Limb (tissue), 2 donors: ENCODE measurements around the gene COA3.

ENCODE experiments used
- DNase-seq, 2 donors: peaks; one replicate each; pipeline ENCODE4 v3.0.0-alpha.2; 2016; ENCODE audit errors: extremely low spot score in 2 of 2

Gene COA3

DNA sequence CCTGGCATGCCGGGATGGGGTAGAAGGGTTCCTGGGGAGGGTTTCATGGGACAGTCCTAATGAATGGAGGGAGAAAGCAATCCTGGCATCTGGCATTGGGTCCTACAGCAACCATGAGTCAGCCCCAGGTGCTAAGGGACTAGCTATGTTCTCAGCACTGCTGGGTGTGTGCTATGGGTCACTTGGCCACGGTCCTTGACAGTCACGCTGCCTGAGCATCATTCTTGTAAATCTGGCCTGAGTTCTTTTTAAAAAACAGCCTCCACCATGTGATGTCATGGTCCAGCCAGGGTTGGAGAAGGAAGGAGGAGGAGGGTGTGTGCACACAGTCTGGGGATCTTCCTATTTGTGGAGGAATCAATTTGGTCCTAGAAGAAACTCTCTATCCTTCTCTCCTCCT is 43.7 kb downstream of the COA3 start:
- DNase-seq: no peak

DNA sequence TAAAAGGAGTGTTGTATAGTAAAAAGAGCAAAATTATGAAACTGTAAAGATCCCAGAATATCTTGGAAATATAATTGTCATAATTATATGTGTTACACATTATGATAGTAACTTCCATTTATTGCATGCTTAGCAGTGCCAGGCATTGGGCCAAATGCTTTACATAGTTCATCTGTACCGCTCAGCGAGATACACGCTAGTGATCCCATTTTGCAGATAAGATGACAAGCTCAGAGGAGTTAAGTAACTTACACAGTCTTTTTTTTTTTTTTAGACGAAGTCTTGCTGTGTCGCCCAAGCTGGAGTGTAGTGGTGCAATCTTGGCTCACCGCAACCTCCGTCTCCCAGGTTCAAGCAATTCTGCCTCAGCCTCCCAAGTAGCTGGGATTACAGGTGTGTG is 46.9 kb downstream of the COA3 start:
- DNase-seq: no peak

DNA sequence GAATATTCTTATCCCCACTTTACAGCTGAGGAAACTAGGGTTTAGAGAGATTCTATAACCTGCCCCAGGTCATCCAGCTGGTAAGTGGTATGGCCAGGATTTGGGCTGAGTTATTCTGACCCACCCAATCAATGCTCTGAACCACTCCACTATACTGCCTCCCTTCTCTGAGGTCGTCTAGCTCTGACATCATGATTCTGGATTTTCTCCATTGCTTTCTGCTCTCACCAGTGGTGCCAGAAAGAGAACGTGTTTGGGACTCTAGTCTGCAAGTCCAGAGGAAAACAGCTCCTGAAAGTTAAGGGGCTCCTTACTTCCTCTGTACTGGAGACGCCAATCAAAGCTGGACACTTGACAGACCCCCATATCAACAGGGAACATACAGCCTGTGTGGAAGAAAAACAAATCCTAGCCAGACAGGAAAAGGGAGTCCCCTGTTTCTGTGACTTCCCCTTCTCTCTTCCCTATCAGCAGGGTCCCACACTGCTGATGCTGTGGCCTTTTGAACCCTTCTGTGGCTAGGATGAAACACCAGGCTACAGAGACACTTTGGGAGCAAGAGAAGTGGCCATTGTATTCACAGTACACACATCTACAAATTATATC is 47.7 kb downstream of the COA3 start:
- no peak for DNase-seq

DNA sequence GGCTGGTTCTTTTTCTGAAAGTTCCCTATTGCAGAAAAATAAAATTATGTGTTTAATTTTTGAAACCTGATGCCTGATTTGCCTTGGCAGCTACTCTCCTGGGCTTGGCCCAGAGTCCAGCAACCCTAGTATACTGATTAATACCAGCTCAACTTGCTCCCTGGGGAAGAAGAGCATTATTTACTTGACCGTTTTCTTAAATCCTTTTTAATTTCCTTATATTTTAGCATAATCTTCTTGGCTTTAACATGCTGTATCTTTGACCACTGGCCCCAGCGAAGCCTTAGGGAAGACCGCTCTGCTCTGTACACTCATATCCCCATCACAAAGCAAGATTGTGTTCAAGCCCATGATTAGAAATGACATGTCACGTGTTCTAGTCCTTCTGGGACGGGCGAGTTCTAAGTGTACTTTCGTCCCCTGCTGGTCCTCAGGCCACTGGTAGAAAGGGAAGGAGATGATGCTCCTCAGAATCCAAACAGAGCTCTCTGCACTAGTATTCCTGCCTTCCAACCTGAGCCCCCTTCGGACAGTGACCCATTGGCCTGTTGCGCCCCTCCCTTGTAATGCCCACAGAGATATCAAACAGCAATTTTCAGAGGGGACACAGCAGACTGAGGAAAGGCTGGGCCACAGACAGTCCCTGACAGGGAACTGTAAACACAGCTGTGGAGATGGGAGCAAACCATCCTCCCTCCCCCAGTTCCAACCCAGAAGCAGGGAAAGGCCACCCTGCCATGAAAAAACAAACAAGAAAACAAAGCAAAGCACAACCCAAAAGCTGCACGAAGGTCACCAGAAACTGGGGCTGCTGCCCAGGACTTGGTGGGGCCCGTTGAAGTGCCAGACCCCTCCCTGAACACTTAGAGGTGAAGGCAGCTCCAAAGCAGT is 49.4 kb downstream of the COA3 start:
- no peak for DNase-seq

DNA sequence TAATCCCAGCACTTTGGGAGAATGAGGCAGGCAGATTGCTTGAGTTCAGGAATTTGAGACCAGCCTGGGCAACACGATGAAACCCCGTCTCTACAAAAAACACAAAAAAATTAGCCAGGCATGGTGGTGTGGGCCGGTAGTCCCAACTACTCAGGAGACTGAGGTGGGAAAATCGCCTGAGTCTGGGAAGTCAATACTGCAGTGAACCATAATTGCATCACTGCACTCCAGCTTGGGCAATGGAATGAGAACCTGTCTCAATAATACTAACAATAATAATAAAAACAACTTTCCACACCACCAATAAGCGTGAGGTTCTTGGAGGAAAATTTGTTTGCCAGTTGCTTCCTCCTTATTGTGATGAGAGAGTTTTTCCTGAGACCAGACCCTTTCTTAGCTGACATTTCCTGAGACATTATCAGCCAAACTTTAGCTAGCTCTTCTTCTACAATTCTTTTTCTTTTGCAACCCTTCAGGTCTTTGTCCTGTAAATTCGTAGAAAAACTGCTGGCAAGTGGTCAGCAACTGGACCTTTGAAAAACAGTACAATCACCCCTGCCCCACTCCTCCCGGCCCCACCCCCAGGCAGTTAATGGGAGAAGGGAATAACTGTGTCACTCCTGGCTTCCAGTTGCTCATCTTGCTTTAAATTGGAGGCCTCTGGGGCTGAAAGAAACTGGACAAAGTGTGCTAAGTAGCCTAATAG is 50.1 kb downstream of the COA3 start:
- no peak for DNase-seq
